GM10248 (cell line): ENCODE data around the gene SLC25A21.
"Not testable (repeated sequence)": the region's sequence is repeated elsewhere in the genome, so short reads cannot be mapped to it uniquely, and the experiment has no call there.

Source experiments
- CTCF ChIA-PET: fragments of 300-600 bp; sonication (Branson Sonifier 250); formaldehyde crosslinking; extraction: SDS; loops from one replicate; lab custom pipeline; 2021; ENCODE audit warnings: antibody characterized with exemption; lab: Yijun Ruan, JAX
- POLR2A ChIA-PET: fragments of 350-650 bp; sonication (Branson Sonifier 250); formaldehyde crosslinking; extraction: SDS; loops from one replicate; lab custom pipeline; 2020; ENCODE audit warnings: antibody characterized with exemption; lab: Yijun Ruan, JAX
- DNase-seq: peaks from one replicate; pipeline ENCODE4 v3.0.0; 2012; ENCODE audit errors: extremely low spot score
- TF ChIP-seq, protein P1 (sequence below): IDR thresholded peaks from 2 replicates; pipeline ENCODE4 v1.5.1; 2012; ENCODE audit warnings: mild to moderate bottlenecking, low read depth; ENCODE audit errors: extremely low read depth, missing control alignments, control extremely low read depth

Gene SLC25A21

DNA sequence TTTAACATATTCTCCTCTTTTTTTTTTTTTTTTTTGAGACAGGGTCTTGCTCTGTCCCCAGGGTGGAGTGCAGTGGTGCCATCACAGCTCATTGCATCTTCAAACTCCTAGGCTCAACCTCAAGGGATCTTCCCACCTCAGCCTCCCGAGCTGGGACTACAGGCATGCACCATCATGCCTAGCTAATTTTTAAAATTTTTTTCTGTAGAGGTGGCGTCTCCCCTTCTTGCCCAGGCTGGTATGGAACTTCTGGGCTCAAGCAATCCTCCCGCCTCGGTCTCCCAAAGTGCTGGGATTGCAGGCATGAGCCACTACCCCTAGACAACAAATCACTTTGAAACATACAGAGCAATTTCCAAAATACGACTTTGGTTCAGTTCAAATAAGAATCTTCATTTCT is 355.9 kb downstream of the SLC25A21 start:
- DNase-seq: no peak
- CTCF ChIA-PET: interaction anchor here (0.9 kb wide), 1 partner anchor 11 kb away, joined by 3 read pairs; no protein-coding TSS in a partner anchor
- POLR2A ChIA-PET: no interaction called here
- TF ChIP-seq, protein P1, sequence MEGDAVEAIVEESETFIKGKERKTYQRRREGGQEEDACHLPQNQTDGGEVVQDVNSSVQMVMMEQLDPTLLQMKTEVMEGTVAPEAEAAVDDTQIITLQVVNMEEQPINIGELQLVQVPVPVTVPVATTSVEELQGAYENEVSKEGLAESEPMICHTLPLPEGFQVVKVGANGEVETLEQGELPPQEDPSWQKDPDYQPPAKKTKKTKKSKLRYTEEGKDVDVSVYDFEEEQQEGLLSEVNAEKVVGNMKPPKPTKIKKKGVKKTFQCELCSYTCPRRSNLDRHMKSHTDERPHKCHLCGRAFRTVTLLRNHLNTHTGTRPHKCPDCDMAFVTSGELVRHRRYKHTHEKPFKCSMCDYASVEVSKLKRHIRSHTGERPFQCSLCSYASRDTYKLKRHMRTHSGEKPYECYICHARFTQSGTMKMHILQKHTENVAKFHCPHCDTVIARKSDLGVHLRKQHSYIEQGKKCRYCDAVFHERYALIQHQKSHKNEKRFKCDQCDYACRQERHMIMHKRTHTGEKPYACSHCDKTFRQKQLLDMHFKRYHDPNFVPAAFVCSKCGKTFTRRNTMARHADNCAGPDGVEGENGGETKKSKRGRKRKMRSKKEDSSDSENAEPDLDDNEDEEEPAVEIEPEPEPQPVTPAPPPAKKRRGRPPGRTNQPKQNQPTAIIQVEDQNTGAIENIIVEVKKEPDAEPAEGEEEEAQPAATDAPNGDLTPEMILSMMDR: no peak

DNA sequence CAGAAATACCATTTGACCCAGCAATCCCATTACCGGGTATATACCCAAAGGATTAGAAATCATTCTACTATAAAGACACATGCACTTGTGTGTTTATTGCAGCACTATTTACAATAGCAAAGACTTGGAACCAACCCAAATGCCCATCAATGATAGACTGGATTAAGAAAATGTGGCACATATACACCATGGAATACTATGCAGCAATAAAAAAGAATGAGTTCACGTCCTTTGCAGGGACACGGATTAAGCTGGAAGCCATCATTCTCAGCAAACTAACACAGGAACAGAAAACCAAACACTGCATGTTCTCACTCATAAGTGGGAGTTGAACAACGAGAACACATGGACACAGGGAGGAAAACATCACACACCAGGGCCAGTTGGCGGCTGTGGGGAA is 357.6 kb downstream of the SLC25A21 start:
- CTCF ChIA-PET, POLR2A ChIA-PET, DNase-seq: not testable (repeated sequence)

- no peak for DNase-seq
- CTCF ChIA-PET: interaction anchor here (1.0 kb wide), 3 partner anchors 9 to 15 kb away, joined by 3 to 4 read pairs (median 3); no protein-coding TSS in a partner anchor
- POLR2A ChIA-PET: no interaction called here
- TF ChIP-seq, protein P1: no peak
These were observed 362.2 kb downstream of the SLC25A21 start for GRCh38 chr14:36810209-36810608.

DNA sequence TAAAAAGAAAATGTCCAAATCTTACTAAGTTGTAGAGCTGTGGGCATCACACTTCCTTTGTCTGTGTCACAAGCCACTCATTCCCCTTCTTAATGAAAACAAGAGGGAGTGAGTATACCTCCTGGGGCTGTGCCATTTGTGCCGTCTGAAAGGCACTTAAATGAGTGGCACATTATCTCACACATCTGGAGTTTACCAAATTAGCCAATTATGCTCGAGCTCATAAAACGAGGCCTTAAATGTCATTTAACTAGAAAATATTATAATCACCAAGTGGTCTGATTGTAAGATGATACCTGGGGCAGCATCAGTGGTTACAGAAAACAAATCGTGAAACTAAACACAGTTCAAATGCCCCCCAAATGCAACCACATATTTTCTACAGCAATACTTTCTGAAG is 364.7 kb downstream of the SLC25A21 start:
- CTCF ChIA-PET: interaction anchor here (0.7 kb wide), 1 partner anchor 134 kb away, joined by 4 read pairs; no protein-coding TSS in a partner anchor
- DNase-seq: no peak
- POLR2A ChIA-PET: no interaction called here
- TF ChIP-seq, protein P1: no peak

- no peak for DNase-seq
- ChIA-PET CTCF (no interaction called here), POLR2A (no interaction called here)
- TF ChIP-seq, protein P1: no peak
These were observed 367.3 kb downstream of the SLC25A21 start for GRCh38 chr14:36805131-36805559.

- TF ChIP-seq, protein P1: no peak
- DNase-seq: no peak
- ChIA-PET CTCF (interaction anchor here (1.0 kb wide), 1 partner anchor 9 kb away, joined by 3 read pairs; no protein-coding TSS in a partner anchor), POLR2A (no interaction called here)
These were observed 374.8 kb downstream of the SLC25A21 start for GRCh38 chr14:36797634-36798033.

GRCh38 chr14:36791402-36791801 is 381.0 kb downstream of the SLC25A21 start:
- POLR2A ChIA-PET: no interaction called here
- CTCF ChIA-PET: interaction anchor here (1.4 kb wide), 1 partner anchor 143 kb away, joined by 3 read pairs; no protein-coding TSS in a partner anchor
- no peak for DNase-seq
- TF ChIP-seq, protein P1: no peak
